CD14-positive monocyte (primary cell): ENCODE results near the gene ASCL2. TPM values are rescaled to one million over a fixed set of nuclear protein-coding genes. Genes with fewer than 3 reads are reported as not detected.
A peak's percentile ranks its signal among the peaks of the same experiment; 100 is the strongest.

Experiments used
- DNase-seq, 3 donors: peaks; one replicate each; pipeline ENCODE4 v3.0.0-alpha.2; 2011 to 2022
- H2AFZ ChIP-seq: 2 replicates; pipeline ENCODE4 v1.6.0; 2012; ENCODE audit warnings: mild to moderate bottlenecking, low read depth, low read length, inconsistent platforms; ENCODE audit not compliant: insufficient read depth, poor library complexity, severe bottlenecking
- H3K27ac ChIP-seq, 2 donors: 1 replicate in 1 of 2; 2 replicates in 1 of 2; pipeline ENCODE4 v1.5.1; 2012 to 2013; ENCODE audit warnings: low read length in 2 of 2, control low read depth in 1 of 2, inconsistent platforms in 1 of 2, low read depth in 1 of 2, mild to moderate bottlenecking in 1 of 2
- H3K27me3 ChIP-seq, 2 donors: one replicate each; pipeline versions ENCODE4 v1.6.0 to v1.6.1; 2011 to 2013; ENCODE audit warnings: low read length in 2 of 2; ENCODE audit not compliant: control insufficient read depth in 2 of 2, insufficient read depth in 2 of 2
- H3K36me3 ChIP-seq, 2 donors: replicated peaks in 1 of 2; 1 replicate in 1 of 2; 2 replicates in 1 of 2; pipeline versions ENCODE4 v1.5.1 to v1.6.1; 2012 to 2013; ENCODE audit warnings: low read length in 2 of 2, control low read depth in 1 of 2, inconsistent platforms in 1 of 2, mild to moderate bottlenecking in 1 of 2; ENCODE audit not compliant: insufficient read depth in 2 of 2, control insufficient read depth in 1 of 2
- H3K4me1 ChIP-seq, 2 donors: 1 replicate in 1 of 2; 2 replicates in 1 of 2; pipeline versions ENCODE4 v1.5.1 to v1.6.1; 2012 to 2013; ENCODE audit warnings: low read length in 2 of 2, control low read depth in 1 of 2, inconsistent platforms in 1 of 2, mild to moderate bottlenecking in 1 of 2, moderate library complexity in 1 of 2; ENCODE audit not compliant: insufficient read depth in 2 of 2, control insufficient read depth in 1 of 2
- H3K4me2 ChIP-seq: replicated peaks from 2 replicates; pipeline ENCODE3; 2012; ENCODE audit warnings: low read length, moderate library complexity, mild to moderate bottlenecking; ENCODE audit not compliant: poor library complexity, severe bottlenecking; ENCODE audit errors: extremely low read depth
- H3K4me3 ChIP-seq, 3 experiments: fragments of 200-600 bp in 1 of 3; sonication (generic) in 1 of 3; replicated peaks in 1 of 3; 1 replicate in 2 of 3; 2 replicates in 1 of 3; pipeline ENCODE4 v1.5.1; 2011 to 2013; ENCODE audit warnings: low read length in 3 of 3, mild to moderate bottlenecking in 3 of 3, control low read depth in 2 of 3, low read depth in 2 of 3, inconsistent platforms in 1 of 3, moderate library complexity in 1 of 3
- H3K79me2 ChIP-seq: 2 replicates; pipeline ENCODE4 v1.6.0; 2012; ENCODE audit warnings: mild to moderate bottlenecking, control low read depth, inconsistent platforms, low read length, moderate library complexity; ENCODE audit not compliant: insufficient read depth
- H3K9ac ChIP-seq: 2 replicates; pipeline ENCODE4 v1.6.0; 2017; ENCODE audit warnings: low read length, mild to moderate bottlenecking; ENCODE audit not compliant: insufficient read depth, poor library complexity, severe bottlenecking
- H3K9me3 ChIP-seq, 2 donors: replicated peaks in 1 of 2; 1 replicate in 1 of 2; 2 replicates in 1 of 2; pipeline versions ENCODE4 v1.5.1 to v1.6.1; 2012 to 2013; ENCODE audit warnings: low read length in 2 of 2, control low read depth in 1 of 2; ENCODE audit not compliant: control insufficient read depth in 1 of 2, insufficient read depth in 1 of 2
- H4K20me1 ChIP-seq: 2 replicates; pipeline ENCODE4 v1.6.0; 2012; ENCODE audit warnings: mild to moderate bottlenecking, low read length, control low read depth, moderate library complexity; ENCODE audit not compliant: insufficient read depth
- H3K27ac Mint-ChIP-seq, 7 donors: one replicate each; pipeline ENCODE4 v1.8.0; 2020; ENCODE audit warnings: mild to moderate bottlenecking in 7 of 7, mixed read lengths in 7 of 7, moderate library complexity in 6 of 7, inconsistent platforms in 2 of 7
- H3K27me3 Mint-ChIP-seq, 3 donors: one replicate each; pipeline ENCODE4 v1.8.0; 2021 to 2022; ENCODE audit warnings: low read depth in 3 of 3, mild to moderate bottlenecking in 3 of 3, mixed read lengths in 3 of 3, moderate library complexity in 3 of 3, inconsistent platforms in 1 of 3
- H3K36me3 Mint-ChIP-seq, 2 donors: one replicate each; pipeline ENCODE4 v1.8.0; 2020; ENCODE audit warnings: mixed read lengths in 2 of 2, inconsistent platforms in 1 of 2, mild to moderate bottlenecking in 1 of 2
- H3K4me1 Mint-ChIP-seq: one replicate; pipeline ENCODE4 v1.8.0; 2020; ENCODE audit warnings: mild to moderate bottlenecking, mixed read lengths
- H3K4me3 Mint-ChIP-seq, 2 donors: one replicate each; pipeline ENCODE4 v1.8.0; 2020; ENCODE audit warnings: mild to moderate bottlenecking in 2 of 2, mixed read lengths in 2 of 2, moderate library complexity in 1 of 2
- H3K9me3 Mint-ChIP-seq, 7 donors: one replicate each; pipeline ENCODE4 v1.8.0; 2020 to 2022; ENCODE audit warnings: mixed read lengths in 7 of 7, mild to moderate bottlenecking in 6 of 7, moderate library complexity in 6 of 7, inconsistent platforms in 2 of 7
- CTCF ChIP-seq: fragments of 200-600 bp; IDR thresholded peaks from one replicate; pipeline ENCODE4 v1.8.0; 2022; ENCODE audit warnings: antibody characterized with exemption, mild to moderate bottlenecking
- WGBS: methylation state at CpG from one replicate; pipeline ENCODE4 v1.1.5; 2013; ENCODE audit warnings: missing lambda C conversion rate; ENCODE audit not compliant: insufficient coverage; 5-methylcytosine and 5-hydroxymethylcytosine counted together
- intact Hi-C, 2 donors: fragments of 100-400 bp; cut with micrococcal nuclease; formaldehyde crosslinking; loops; one replicate each; pipeline versions ENCODE4 v1.15.0 to v1.15.1; 2023
- polyA plus RNA-seq, 3 donors: library from polyadenylated mRNA; depleted of rRNA in 1 of 3; unstranded in 2 of 3; stranded (reverse) in 1 of 3; fragments of 300-500 nt in 2 of 3; fragments of >200 nt in 1 of 3; fragmentation: Illumina TruSeq in 2 of 3; gene quantifications; 1 replicate in 2 of 3; 2 replicates in 1 of 3; pipeline ENCODE4 v1.2.3, GENCODE V29; 2012 to 2021

Gene ASCL2
- polyA plus RNA-seq, 3 donors = 5.7 to 11.4 (median 8.3) TPM

GRCh38 chr11:2262301-2263070 is 7.9 kb downstream of the ASCL2 start:
- Histone ChIP-seq H3K9me3 (no peaks in the 10 kb centered on the region), H3K4me2 (no peak overlapping the region), H3K4me1 (peaks cover 25 to 31% of the 10 kb centered on the region in 2 donors), H4K20me1 (no peaks in the 10 kb centered on the region), H3K4me3 (no peak overlapping the region), H3K27ac (no peak overlapping the region), H3K9ac (no peak overlapping the region), H3K36me3 (no peaks in the 10 kb centered on the region), H3K27me3 (no peaks in the 10 kb centered on the region), H2AFZ (no peak overlapping the region), H3K79me2 (no peaks in the 10 kb centered on the region)
- Mint-ChIP-seq H3K4me1 (peaks cover 24% of the 10 kb centered on the region), H3K27ac (no peak overlapping the region), H3K27me3 (peaks cover 1 to 10% (median 2%) of the 10 kb centered on the region in 3 donors), H3K4me3 (no peak overlapping the region), H3K9me3 (no peaks in the 10 kb centered on the region), H3K36me3 (peaks cover 0 to 2% of the 10 kb centered on the region in 2 donors)
- DNase-seq = no peak
- intact Hi-C loops = no loop called here
- 93% methylated on average over 14 of the region's 18 CpGs for WGBS
- TF ChIP-seq CTCF = no peak

- intact Hi-C loops = no loop called here
- H3K4me1 Mint-ChIP-seq = peaks cover 22% of the 10 kb centered on the region
- Histone ChIP-seq H3K27me3 (no peaks in the 10 kb centered on the region), H4K20me1 (no peaks in the 10 kb centered on the region), H3K4me3 (no peak overlapping the region), H3K79me2 (no peaks in the 10 kb centered on the region), H3K9me3 (no peaks in the 10 kb centered on the region), H3K9ac (no peak overlapping the region), H3K4me1 (peaks cover 21 to 22% of the 10 kb centered on the region in 2 donors), H2AFZ (no peak overlapping the region), H3K36me3 (no peaks in the 10 kb centered on the region), H3K27ac (no peak overlapping the region), H3K4me2 (no peak overlapping the region)
- H3K4me3 Mint-ChIP-seq = no peak overlapping the region
- peaks cover 1 to 10% (median 2%) of the 10 kb centered on the region in 3 donors for H3K27me3 Mint-ChIP-seq
- H3K36me3 Mint-ChIP-seq = peaks cover 0 to 2% of the 10 kb centered on the region in 2 donors
- no peak for TF ChIP-seq CTCF
- no peak for DNase-seq
- WGBS = 94% methylated on average over 18 of the region's 21 CpGs
- peak overlapping the region in 1 of 7 donors; percentile 45 for H3K27ac Mint-ChIP-seq
- no peaks in the 10 kb centered on the region for H3K9me3 Mint-ChIP-seq
Observed at GRCh38 chr11:2261436-2262230, 8.8 kb downstream of the ASCL2 start.
